ENCODE data around the gene IDH3A. TPM values are rescaled to one million over a fixed set of nuclear protein-coding genes. Genes with fewer than 3 reads are reported as not detected.

Gene IDH3A
- total RNA-seq, 1 donor from 2014 or later = 40.2 TPM

GRCh38 chr15:78216276-78217104 is 67.3 kb downstream of the IDH3A start:
- H3K4me1 Mint-ChIP-seq (ENCODE audit: low read depth, unreplicated experiment) = peaks cover 15% of the 10 kb centered on the region
- no peak for TF ChIP-seq CTCF (IDR thresholded peaks at IDR 0.05; ENCODE audit: partially characterized antibody, unreplicated experiment)
- DNase-seq = no peak
- peaks cover 2% of the 10 kb centered on the region for H3K9me3 Mint-ChIP-seq (ENCODE audit: unreplicated experiment)
- H3K27ac Mint-ChIP-seq (ENCODE audit: unreplicated experiment) = peak overlapping the region; percentile 46
- no peaks in the 10 kb centered on the region for H3K36me3 Mint-ChIP-seq (ENCODE audit: unreplicated experiment)
- peaks cover 9% of the 10 kb centered on the region for H3K27me3 Mint-ChIP-seq (ENCODE audit: unreplicated experiment)
- H3K4me3 Mint-ChIP-seq (ENCODE audit: unreplicated experiment) = no peak overlapping the region

DNA sequence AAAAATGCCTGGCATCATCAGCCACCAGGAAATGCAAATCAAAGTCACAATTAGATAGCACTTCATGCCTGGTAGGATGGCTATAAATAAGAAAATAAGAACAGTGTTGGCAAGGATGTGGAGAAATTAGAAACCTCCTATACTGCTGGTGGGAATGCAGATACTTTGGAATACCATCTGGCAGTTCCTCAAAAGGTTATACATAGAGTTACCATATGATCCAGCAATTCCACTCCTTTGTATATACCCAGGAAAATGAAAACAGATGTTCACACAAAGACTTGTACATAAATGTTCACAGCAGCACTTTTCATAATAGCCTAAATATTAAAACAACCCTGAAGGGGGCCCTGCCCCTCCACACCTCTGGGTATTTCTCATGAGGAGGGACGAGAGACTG is 71.6 kb downstream of the IDH3A start:
- DNase-seq = no peak
- H3K27me3 Mint-ChIP-seq (ENCODE audit: unreplicated experiment) = peaks cover 4% of the 10 kb centered on the region
- no peak for TF ChIP-seq CTCF (IDR thresholded peaks at IDR 0.05; ENCODE audit: partially characterized antibody, unreplicated experiment)
- H3K9me3 Mint-ChIP-seq (ENCODE audit: unreplicated experiment) = peaks cover 2% of the 10 kb centered on the region
- no peaks in the 10 kb centered on the region for H3K36me3 Mint-ChIP-seq (ENCODE audit: unreplicated experiment)
- peak overlapping the region; percentile 64 for H3K27ac Mint-ChIP-seq (ENCODE audit: unreplicated experiment)
- peaks cover 19% of the 10 kb centered on the region for H3K4me1 Mint-ChIP-seq (ENCODE audit: low read depth, unreplicated experiment)
- peak overlapping the region; percentile 16 for H3K4me3 Mint-ChIP-seq (ENCODE audit: unreplicated experiment)

Other genes starting within 250 kb of the IDH3A start
- 45.3 TPM for gene TBC1D2B, start 71.7 kb upstream of the IDH3A start, total RNA-seq (ENCODE audit: unreplicated experiment)
- not detected for gene SH2D7, start 56.8 kb upstream of the IDH3A start, total RNA-seq (ENCODE audit: unreplicated experiment)
- 131 TPM for gene CIB2, start 17.9 kb upstream of the IDH3A start, total RNA-seq (ENCODE audit: unreplicated experiment)
- not detected for gene ACSBG1, start 85.2 kb downstream of the IDH3A start, total RNA-seq (ENCODE audit: unreplicated experiment)
- 2.4 TPM for gene DNAJA4, start 115.2 kb downstream of the IDH3A start, total RNA-seq (ENCODE audit: unreplicated experiment)
- gene SKIC8, start 150.2 kb downstream of the IDH3A start, total RNA-seq (ENCODE audit: unreplicated experiment) = 43.9 TPM
- gene CRABP1, start 191.0 kb downstream of the IDH3A start, total RNA-seq (ENCODE audit: unreplicated experiment) = 314 TPM

Data from glutamatergic neuron (in vitro differentiated cells).